ENCODE results near the gene RHOJ. TPM values are rescaled to one million over a fixed set of nuclear protein-coding genes. Genes with fewer than 3 reads are reported as not detected.

The RHOJ gene
- total and polyA plus RNA-seq, 9 of the 15 experiments (the other 6 are each of a cell fraction or from before 2014, with no cell fraction given), result not detected

- Histone ChIP-seq H3K4me1 (replicated peaks in 1 of 2; ENCODE audit: control insufficient read depth in 2 of 2, insufficient read depth in 2 of 2, low read length in 2 of 2) (no peaks in the 10 kb centered on the region), H3K79me2 (ENCODE audit: control insufficient read depth, insufficient read depth, low read length) (no peaks in the 10 kb centered on the region), H3K9ac (ENCODE audit: insufficient read depth in 1 of 2, low read depth in 2 of 2, low read length in 2 of 2) (no peak overlapping the region), H3K9me3 (replicated peaks; ENCODE audit: control insufficient read depth, insufficient read depth, low read depth, low read length) (no peaks in the 10 kb centered on the region), H3K27me3 (ENCODE audit: control insufficient read depth in 2 of 2, insufficient read depth in 2 of 2, low read length in 2 of 2) (no peaks in the 10 kb centered on the region), H3K9me1 (ENCODE audit: control insufficient read depth, insufficient read depth, low read length) (no peaks in the 10 kb centered on the region), H3K4me2 (ENCODE audit: insufficient read depth, low read length) (no peak overlapping the region), H3K27ac (ENCODE audit: extremely low read depth, low read depth, low read length) (no peak overlapping the region), H3K4me3 (no peak overlapping the region), H2AFZ (ENCODE audit: low read depth, low read length) (no peak overlapping the region), H3K36me3 (ENCODE audit: control insufficient read depth, insufficient read depth, low read length) (no peaks in the 10 kb centered on the region), H4K20me1 (replicated peaks; ENCODE audit: control insufficient read depth, insufficient read depth, low read length) (no peaks in the 10 kb centered on the region)
- DNase-seq (ENCODE audit: extremely low read depth in 1 of 4, low spot score in 3 of 4) (no peak), ATAC-seq (no peak), FAIRE-seq (no peak)
- in situ Hi-C loops (cut with MboI), result no loop called here
- WGBS (ENCODE audit: insufficient coverage, low coverage, missing lambda C conversion rate), result 0% methylated on average over 5 of the region's 5 CpGs
- POLR2A ChIA-PET, result no interaction called here
- CTCF ChIA-PET (ENCODE audit: low intra/inter-chr PET ratio), result no interaction called here
- TF ChIP-seq ZNF217 (CRISPR knock-in tag; IDR thresholded peaks at IDR 0.05), result no peak
- no peak for TF ChIP-seq ZFP30 (CRISPR knock-in tag; IDR thresholded peaks at IDR 0.05; ENCODE audit: borderline replicate concordance)
- no peak for TF ChIP-seq UBTF (IDR thresholded peaks at IDR 0.05; ENCODE audit: borderline replicate concordance in 1 of 2, low read depth in 2 of 2, low read length in 2 of 2)
- TF ChIP-seq, protein P1, sequence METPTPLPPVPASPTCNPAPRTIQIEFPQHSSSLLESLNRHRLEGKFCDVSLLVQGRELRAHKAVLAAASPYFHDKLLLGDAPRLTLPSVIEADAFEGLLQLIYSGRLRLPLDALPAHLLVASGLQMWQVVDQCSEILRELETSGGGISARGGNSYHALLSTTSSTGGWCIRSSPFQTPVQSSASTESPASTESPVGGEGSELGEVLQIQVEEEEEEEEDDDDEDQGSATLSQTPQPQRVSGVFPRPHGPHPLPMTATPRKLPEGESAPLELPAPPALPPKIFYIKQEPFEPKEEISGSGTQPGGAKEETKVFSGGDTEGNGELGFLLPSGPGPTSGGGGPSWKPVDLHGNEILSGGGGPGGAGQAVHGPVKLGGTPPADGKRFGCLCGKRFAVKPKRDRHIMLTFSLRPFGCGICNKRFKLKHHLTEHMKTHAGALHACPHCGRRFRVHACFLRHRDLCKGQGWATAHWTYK (CRISPR knock-in tag; IDR thresholded peaks at IDR 0.05), result no peak
- no peak for TF ChIP-seq TAF9B (IDR thresholded peaks at IDR 0.05; ENCODE audit: partially characterized antibody)
- intact Hi-C loops (cut with micrococcal nuclease), result no loop called here
- BruUV-seq (replicated peaks), result no TSS peak
Measured at GRCh38 chr14:63268771-63269170, 64.5 kb downstream of the RHOJ start.
